SU-DHL-6 (cell line): ENCODE measurements around the gene ADAM12.

Experiments used
- H2AFZ ChIP-seq: fragments of 200-600 bp; sonication (generic); 2 replicates; pipeline ENCODE4 v1.6.1; 2014; ENCODE audit warnings: low read depth, mild to moderate bottlenecking, moderate library complexity, mixed read lengths, antibody characterized with exemption, low read length; ENCODE audit not compliant: severe bottlenecking
- H3F3A ChIP-seq: fragments of 200-600 bp; shearing (Covaris generic); 2 replicates; pipeline ENCODE4 v1.6.0; 2016; ENCODE audit warnings: antibody characterized with exemption, mild to moderate bottlenecking; ENCODE audit not compliant: insufficient read depth
- H3K27ac ChIP-seq: fragments of 200-600 bp; sonication (generic); 2 replicates; pipeline ENCODE4 v1.5.1; 2016; ENCODE audit warnings: low read depth, mild to moderate bottlenecking, low read length, moderate library complexity, mixed read lengths
- H3K27me3 ChIP-seq: fragments of 200-600 bp; sonication (generic), shearing (Covaris generic); 2 replicates; pipeline ENCODE4 v1.6.0; 2014; ENCODE audit warnings: mild to moderate bottlenecking, low read length
- H3K36me3 ChIP-seq: fragments of 200-600 bp; sonication (generic); 2 replicates; pipeline ENCODE4 v1.6.1; 2014; ENCODE audit warnings: mild to moderate bottlenecking, low read length, mixed read lengths
- H3K4me2 ChIP-seq: fragments of 300-600, 200-600 bp; shearing (Covaris generic), sonication (generic); 2 replicates; pipeline ENCODE4 v1.6.0; 2014; ENCODE audit warnings: low read length, low read depth, mild to moderate bottlenecking; ENCODE audit not compliant: poor library complexity, severe bottlenecking
- H3K4me3 ChIP-seq: fragments of 200-600 bp; sonication (generic); 2 replicates; pipeline ENCODE4 v1.5.1; 2014; ENCODE audit warnings: antibody characterized with exemption, low read length, mild to moderate bottlenecking, mixed read lengths; ENCODE audit not compliant: insufficient read depth, poor library complexity, severe bottlenecking
- H3K79me2 ChIP-seq: fragments of 200-600 bp; sonication (generic); 2 replicates; pipeline ENCODE4 v1.6.1; 2014; ENCODE audit warnings: mild to moderate bottlenecking, low read length, moderate library complexity; ENCODE audit not compliant: insufficient read depth
- H3K9ac ChIP-seq: fragments of 200-600 bp; sonication (generic); 2 replicates; pipeline ENCODE4 v1.7.0; 2014; ENCODE audit warnings: mild to moderate bottlenecking, low read length
- H3K9me2 ChIP-seq: fragments of 200-600 bp; sonication (generic); replicated peaks from 2 replicates; pipeline ENCODE4 v1.6.1; 2014; ENCODE audit warnings: low read length; ENCODE audit not compliant: insufficient read depth
- H3K9me3 ChIP-seq: fragments of 200-600 bp; sonication (generic); 2 replicates; pipeline ENCODE4 v1.6.1; 2014; ENCODE audit warnings: low read length, mixed read lengths; ENCODE audit not compliant: insufficient read depth
- H4K20me1 ChIP-seq: fragments of 200-600 bp; sonication (generic); 2 replicates; pipeline ENCODE4 v1.6.1; 2014; ENCODE audit warnings: low read depth, mild to moderate bottlenecking, antibody characterized with exemption, low read length, moderate library complexity, mixed read lengths
- EZH2phosphoT487 ChIP-seq: fragments of 200-600 bp; sonication (generic), shearing (Covaris generic); conservative IDR thresholded peaks from 2 replicates; pipeline ENCODE4 v1.6.1; 2018; ENCODE audit warnings: mild to moderate bottlenecking, antibody characterized with exemption, low read length, moderate library complexity, mixed read lengths
- TF ChIP-seq, protein P1 (sequence below): fragments of 200-600 bp; sonication (generic); IDR thresholded peaks from one replicate; pipeline ENCODE4 v1.5.1; 2017; ENCODE audit warnings: antibody characterized with exemption, mild to moderate bottlenecking, low read length, moderate library complexity; ENCODE audit not compliant: insufficient read depth, poor library complexity, severe bottlenecking

The ADAM12 gene

GRCh38 chr10:126392469-126392868 lies 4.2 kb upstream of the ADAM12 start:
- Histone ChIP-seq H3K27ac (no peak overlapping the region), H3F3A (no peaks in the 10 kb centered on the region), H3K4me2 (no peak overlapping the region), H3K9me2 (no peaks in the 10 kb centered on the region), H3K79me2 (no peaks in the 10 kb centered on the region), H3K36me3 (no peaks in the 10 kb centered on the region), H3K9ac (no peak overlapping the region), H2AFZ (no peak overlapping the region), H3K27me3 (no peaks in the 10 kb centered on the region), H3K4me3 (no peak overlapping the region), H3K9me3 (no peaks in the 10 kb centered on the region), H4K20me1 (no peaks in the 10 kb centered on the region)
- no peak for TF ChIP-seq EZH2phosphoT487
- TF ChIP-seq, protein P1, sequence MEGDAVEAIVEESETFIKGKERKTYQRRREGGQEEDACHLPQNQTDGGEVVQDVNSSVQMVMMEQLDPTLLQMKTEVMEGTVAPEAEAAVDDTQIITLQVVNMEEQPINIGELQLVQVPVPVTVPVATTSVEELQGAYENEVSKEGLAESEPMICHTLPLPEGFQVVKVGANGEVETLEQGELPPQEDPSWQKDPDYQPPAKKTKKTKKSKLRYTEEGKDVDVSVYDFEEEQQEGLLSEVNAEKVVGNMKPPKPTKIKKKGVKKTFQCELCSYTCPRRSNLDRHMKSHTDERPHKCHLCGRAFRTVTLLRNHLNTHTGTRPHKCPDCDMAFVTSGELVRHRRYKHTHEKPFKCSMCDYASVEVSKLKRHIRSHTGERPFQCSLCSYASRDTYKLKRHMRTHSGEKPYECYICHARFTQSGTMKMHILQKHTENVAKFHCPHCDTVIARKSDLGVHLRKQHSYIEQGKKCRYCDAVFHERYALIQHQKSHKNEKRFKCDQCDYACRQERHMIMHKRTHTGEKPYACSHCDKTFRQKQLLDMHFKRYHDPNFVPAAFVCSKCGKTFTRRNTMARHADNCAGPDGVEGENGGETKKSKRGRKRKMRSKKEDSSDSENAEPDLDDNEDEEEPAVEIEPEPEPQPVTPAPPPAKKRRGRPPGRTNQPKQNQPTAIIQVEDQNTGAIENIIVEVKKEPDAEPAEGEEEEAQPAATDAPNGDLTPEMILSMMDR: no peak

- Histone ChIP-seq H2AFZ (no peak overlapping the region), H3F3A (no peaks in the 10 kb centered on the region), H3K4me3 (no peak overlapping the region), H3K27ac (no peak overlapping the region), H3K9ac (no peak overlapping the region), H3K79me2 (no peaks in the 10 kb centered on the region), H3K9me3 (no peaks in the 10 kb centered on the region), H4K20me1 (no peaks in the 10 kb centered on the region), H3K9me2 (no peaks in the 10 kb centered on the region), H3K4me2 (no peak overlapping the region), H3K27me3 (no peaks in the 10 kb centered on the region), H3K36me3 (no peaks in the 10 kb centered on the region)
- TF ChIP-seq, protein P1: no peak
- TF ChIP-seq EZH2phosphoT487: no peak
Observed at GRCh38 chr10:126392068-126392467, 3.8 kb upstream of the ADAM12 start.

GRCh38 chr10:126391192-126391885 lies 3.1 kb upstream of the ADAM12 start:
- H3K9me2 ChIP-seq: no peaks in the 10 kb centered on the region
- H3F3A ChIP-seq: no peaks in the 10 kb centered on the region
- H3K4me3 ChIP-seq: no peak overlapping the region
- H3K27me3 ChIP-seq: no peaks in the 10 kb centered on the region
- no peaks in the 10 kb centered on the region for H3K9me3 ChIP-seq
- no peak overlapping the region for H2AFZ ChIP-seq
- H3K9ac ChIP-seq: no peak overlapping the region
- H3K79me2 ChIP-seq: no peaks in the 10 kb centered on the region
- no peaks in the 10 kb centered on the region for H4K20me1 ChIP-seq
- no peak overlapping the region for H3K4me2 ChIP-seq
- no peaks in the 10 kb centered on the region for H3K36me3 ChIP-seq
- TF ChIP-seq, protein P1: no peak
- H3K27ac ChIP-seq: no peak overlapping the region
